BLaER1 (cell line): ENCODE data around the gene NEAT1.
A peak's percentile ranks its signal among the peaks of the same experiment; 100 is the strongest.
"Not testable (repeated sequence)": the region's sequence is repeated elsewhere in the genome, so short reads cannot be mapped to it uniquely, and the experiment has no call there.

Source experiments
- H3K27ac ChIP-seq: shearing (Covaris generic); formaldehyde crosslinking; 2 replicates; pipeline ENCODE4 v1.8.1; 2022
- H3K27me3 ChIP-seq: shearing (Covaris generic); formaldehyde crosslinking; 2 replicates; pipeline ENCODE4 v1.8.1; 2022
- H3K36me3 ChIP-seq: shearing (Covaris generic); formaldehyde crosslinking; 2 replicates; pipeline ENCODE4 v1.8.1; 2022
- H3K4me1 ChIP-seq: shearing (Covaris generic); formaldehyde crosslinking; 2 replicates; pipeline ENCODE4 v1.8.1; 2022
- H3K4me2 ChIP-seq: shearing (Covaris generic); formaldehyde crosslinking; 2 replicates; pipeline ENCODE4 v1.8.1; 2022
- H3K4me3 ChIP-seq: shearing (Covaris generic); formaldehyde crosslinking; 2 replicates; pipeline ENCODE4 v1.8.1; 2022
- H3K9ac ChIP-seq: shearing (Covaris generic); formaldehyde crosslinking; 2 replicates; pipeline ENCODE4 v1.8.1; 2022
- H3K9me3 ChIP-seq: shearing (Covaris generic); formaldehyde crosslinking; 2 replicates; pipeline ENCODE4 v1.8.1; 2022
- H4K20me1 ChIP-seq: shearing (Covaris generic); formaldehyde crosslinking; 2 replicates; pipeline ENCODE4 v1.8.1; 2022
- Cebpa-rat ChIP-seq: shearing (Covaris generic); IDR thresholded peaks from 2 replicates; pipeline ENCODE4 v1.8.1; 2022

The NEAT1 gene

GRCh38 chr11:65452806-65453490, 30.4 kb downstream of the NEAT1 start:
- H3K36me3 ChIP-seq, result no peaks in the 10 kb centered on the region
- H3K4me2 ChIP-seq, result no peak overlapping the region
- no peak overlapping the region for H3K9ac ChIP-seq
- no peak for TF ChIP-seq Cebpa-rat
- no peaks in the 10 kb centered on the region for H4K20me1 ChIP-seq
- no peaks in the 10 kb centered on the region for H3K27me3 ChIP-seq
- no peak overlapping the region for H3K4me3 ChIP-seq
- H3K9me3 ChIP-seq, result peaks cover 4% of the 10 kb centered on the region; the same call in 1 of the 2 replicates
- no peak overlapping the region for H3K27ac ChIP-seq
- peaks cover 56% of the 10 kb centered on the region for H3K4me1 ChIP-seq

GRCh38 chr11:65454311-65454695, 31.7 kb downstream of the NEAT1 start:
- H3K27me3 ChIP-seq, result no peaks in the 10 kb centered on the region
- no peak for TF ChIP-seq Cebpa-rat
- no peaks in the 10 kb centered on the region for H3K36me3 ChIP-seq
- peak overlapping the region; percentile 74; the same call in 1 of the 2 replicates for H3K27ac ChIP-seq
- H3K4me2 ChIP-seq, result peak overlapping the region; percentile 94
- H4K20me1 ChIP-seq, result no peaks in the 10 kb centered on the region
- peak overlapping the region; percentile 78; the same call in 1 of the 2 replicates for H3K9ac ChIP-seq
- peak overlapping the region; percentile 68 for H3K4me3 ChIP-seq
- peaks cover 4% of the 10 kb centered on the region; the same call in 1 of the 2 replicates for H3K9me3 ChIP-seq
- peaks cover 42% of the 10 kb centered on the region for H3K4me1 ChIP-seq

GRCh38 chr11:65454696-65455456, 32.3 kb downstream of the NEAT1 start:
- Histone ChIP-seq H3K4me1 (peaks cover 36% of the 10 kb centered on the region), H3K9ac (peak overlapping the region; percentile 78), H4K20me1 (no peaks in the 10 kb centered on the region), H3K4me2 (peak overlapping the region; percentile 94), H3K27me3 (no peaks in the 10 kb centered on the region), H3K27ac (peak overlapping the region; percentile 74), H3K36me3 (no peaks in the 10 kb centered on the region), H3K4me3 (peak overlapping the region; percentile 68), H3K9me3 (peaks cover 4% of the 10 kb centered on the region; the same call in 1 of the 2 replicates)
- TF ChIP-seq Cebpa-rat, result no peak

GRCh38 chr11:65456418-65456817, 33.8 kb downstream of the NEAT1 start:
- H3K4me2 ChIP-seq, result peak overlapping the region; percentile 94; the same call in 1 of the 2 replicates
- H3K4me3 ChIP-seq, result no peak overlapping the region
- no peaks in the 10 kb centered on the region for H4K20me1 ChIP-seq
- TF ChIP-seq Cebpa-rat, result no peak
- H3K4me1 ChIP-seq, result peaks cover 35% of the 10 kb centered on the region
- H3K27me3 ChIP-seq, result no peaks in the 10 kb centered on the region
- H3K9me3 ChIP-seq, result no peaks in the 10 kb centered on the region
- H3K36me3 ChIP-seq, result no peaks in the 10 kb centered on the region
- no peak overlapping the region for H3K27ac ChIP-seq
- H3K9ac ChIP-seq, result no peak overlapping the region

GRCh38 chr11:65459552-65459951, 37.0 kb downstream of the NEAT1 start:
- Histone ChIP-seq H3K27ac (no peak overlapping the region), H3K4me1 (peaks cover 30% of the 10 kb centered on the region), H3K9ac (no peak overlapping the region), H4K20me1 (no peaks in the 10 kb centered on the region), H3K4me2 (no peak overlapping the region), H3K9me3 (no peaks in the 10 kb centered on the region), H3K27me3 (no peaks in the 10 kb centered on the region), H3K4me3 (no peak overlapping the region), H3K36me3 (no peaks in the 10 kb centered on the region)
- TF ChIP-seq Cebpa-rat, result no peak

- not testable (repeated sequence) for H3K27me3 ChIP-seq, H3K4me3 ChIP-seq, H3K9ac ChIP-seq, H3K27ac ChIP-seq, H3K9me3 ChIP-seq, H4K20me1 ChIP-seq, H3K4me2 ChIP-seq, H3K36me3 ChIP-seq
- H3K4me1 ChIP-seq, result peaks cover 10% of the 10 kb centered on the region
These were observed 42.9 kb downstream of the NEAT1 start for GRCh38 chr11:65465471-65465870.

- H3K27me3 ChIP-seq, H3K36me3 ChIP-seq, H3K9me3 ChIP-seq, H3K4me2 ChIP-seq, H3K9ac ChIP-seq, H3K4me3 ChIP-seq, H4K20me1 ChIP-seq, H3K27ac ChIP-seq: not testable (repeated sequence)
- H3K4me1 ChIP-seq, result peaks cover 29% of the 10 kb centered on the region
These were observed 44.7 kb downstream of the NEAT1 start for GRCh38 chr11:65467306-65467705.

- no peaks in the 10 kb centered on the region for H3K27me3 ChIP-seq
- no peak overlapping the region for H3K9ac ChIP-seq
- peak overlapping the region; percentile 49 for H3K4me2 ChIP-seq
- peaks cover 45% of the 10 kb centered on the region for H3K4me1 ChIP-seq
- no peak for TF ChIP-seq Cebpa-rat
- H4K20me1 ChIP-seq, result no peaks in the 10 kb centered on the region
- H3K36me3 ChIP-seq, result no peaks in the 10 kb centered on the region
- H3K9me3 ChIP-seq, result no peaks in the 10 kb centered on the region
- no peak overlapping the region for H3K4me3 ChIP-seq
- peak overlapping the region; percentile 18; the same call in 1 of the 2 replicates for H3K27ac ChIP-seq
These were observed 46.3 kb downstream of the NEAT1 start for GRCh38 chr11:65468874-65469333.

- Histone ChIP-seq H3K4me3 (no peak overlapping the region), H3K27ac (peak overlapping the region; percentile 86), H3K27me3 (no peaks in the 10 kb centered on the region), H3K9ac (peak overlapping the region; percentile 28), H3K9me3 (no peaks in the 10 kb centered on the region), H4K20me1 (no peaks in the 10 kb centered on the region), H3K4me1 (peaks cover 59% of the 10 kb centered on the region), H3K36me3 (no peaks in the 10 kb centered on the region), H3K4me2 (peak overlapping the region; percentile 90)
- no peak for TF ChIP-seq Cebpa-rat
These were observed 47.9 kb downstream of the NEAT1 start for GRCh38 chr11:65470433-65471049.

- peak overlapping the region; percentile 90 for H3K4me2 ChIP-seq
- peak overlapping the region; percentile 43; the same call in 1 of the 2 replicates for H3K4me3 ChIP-seq
- H3K27ac ChIP-seq, result peak overlapping the region; percentile 86
These were observed 48.9 kb downstream of the NEAT1 start for GRCh38 chr11:65471447-65471891.

GRCh38 chr11:65472588-65473277, 50.1 kb downstream of the NEAT1 start:
- Histone ChIP-seq H3K4me2 (peak overlapping the region; percentile 90), H3K27ac (peak overlapping the region; percentile 86), H3K9ac (peak overlapping the region; percentile 73), H3K4me1 (peaks cover 73% of the 10 kb centered on the region), H3K4me3 (peak overlapping the region; percentile 43)
- H3K9me3 ChIP-seq, H4K20me1 ChIP-seq, H3K27me3 ChIP-seq, H3K36me3 ChIP-seq: not testable (repeated sequence)

More at GRCh38 chr11:65471447-65471891, 48.9 kb downstream of the NEAT1 start:
- Histone ChIP-seq H4K20me1 (no peaks in the 10 kb centered on the region), H3K9ac (peak overlapping the region; percentile 73), H3K9me3 (no peaks in the 10 kb centered on the region), H3K27me3 (no peaks in the 10 kb centered on the region), H3K4me1 (peaks cover 68% of the 10 kb centered on the region), H3K36me3 (no peaks in the 10 kb centered on the region)
- TF ChIP-seq Cebpa-rat, result no peak
